DOHH2 (cell line): ENCODE measurements around the gene GPX6.

Experiments
- EZH2phosphoT487 ChIP-seq: fragments of 200-600 bp; sonication (generic); IDR thresholded peaks from 2 replicates; pipeline ENCODE4 v1.6.1; 2017; ENCODE audit warnings: borderline replicate concordance, mild to moderate bottlenecking, antibody characterized with exemption, low read length, moderate library complexity, mixed read lengths
- TF ChIP-seq, protein P1 (sequence below): fragments of 200-600 bp; sonication (generic); IDR thresholded peaks from one replicate; pipeline ENCODE4 v1.5.1; 2014; ENCODE audit warnings: antibody characterized with exemption, mild to moderate bottlenecking, low read depth, low read length; ENCODE audit not compliant: poor library complexity, severe bottlenecking

DNA sequence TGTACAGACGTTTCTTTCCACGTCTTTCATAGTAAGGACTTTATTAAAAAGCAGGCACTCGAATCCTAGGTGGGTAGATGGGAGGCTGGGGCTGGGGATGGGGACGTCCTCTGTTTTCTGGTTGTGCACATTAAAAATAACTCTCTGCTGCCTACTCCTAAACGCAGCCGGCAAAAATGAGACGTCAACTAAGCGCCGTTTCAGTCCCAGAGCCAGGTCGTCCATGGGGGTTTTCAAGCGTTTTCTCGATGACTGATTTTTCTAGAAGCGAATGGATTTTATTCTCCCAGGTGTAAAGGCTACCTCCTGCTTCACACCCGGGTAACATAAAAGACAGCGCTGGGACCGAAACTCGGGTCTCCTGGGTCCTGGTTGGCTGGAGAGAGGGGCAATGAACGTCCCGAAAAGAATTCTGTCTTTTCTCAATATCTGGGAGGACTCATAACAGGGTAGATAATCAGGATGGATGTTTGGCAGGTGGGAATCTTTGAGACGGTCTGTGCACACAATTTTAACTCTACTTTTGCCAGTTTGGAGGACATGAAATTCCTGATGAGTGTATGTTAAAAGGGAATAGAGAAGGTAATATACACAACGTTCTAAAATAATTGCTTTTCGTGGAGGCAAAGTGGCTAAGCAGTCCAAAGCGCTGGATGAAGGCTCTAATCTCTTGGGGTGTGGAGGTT is 25.2 kb downstream of the GPX6 start:
- TF ChIP-seq, protein P1, sequence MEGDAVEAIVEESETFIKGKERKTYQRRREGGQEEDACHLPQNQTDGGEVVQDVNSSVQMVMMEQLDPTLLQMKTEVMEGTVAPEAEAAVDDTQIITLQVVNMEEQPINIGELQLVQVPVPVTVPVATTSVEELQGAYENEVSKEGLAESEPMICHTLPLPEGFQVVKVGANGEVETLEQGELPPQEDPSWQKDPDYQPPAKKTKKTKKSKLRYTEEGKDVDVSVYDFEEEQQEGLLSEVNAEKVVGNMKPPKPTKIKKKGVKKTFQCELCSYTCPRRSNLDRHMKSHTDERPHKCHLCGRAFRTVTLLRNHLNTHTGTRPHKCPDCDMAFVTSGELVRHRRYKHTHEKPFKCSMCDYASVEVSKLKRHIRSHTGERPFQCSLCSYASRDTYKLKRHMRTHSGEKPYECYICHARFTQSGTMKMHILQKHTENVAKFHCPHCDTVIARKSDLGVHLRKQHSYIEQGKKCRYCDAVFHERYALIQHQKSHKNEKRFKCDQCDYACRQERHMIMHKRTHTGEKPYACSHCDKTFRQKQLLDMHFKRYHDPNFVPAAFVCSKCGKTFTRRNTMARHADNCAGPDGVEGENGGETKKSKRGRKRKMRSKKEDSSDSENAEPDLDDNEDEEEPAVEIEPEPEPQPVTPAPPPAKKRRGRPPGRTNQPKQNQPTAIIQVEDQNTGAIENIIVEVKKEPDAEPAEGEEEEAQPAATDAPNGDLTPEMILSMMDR = no peak
- TF ChIP-seq EZH2phosphoT487 = no peak
